Tracheal epithelial cell (primary cell): ENCODE data around the gene HDAC8. TPM values are rescaled to one million over a fixed set of nuclear protein-coding genes. Genes with fewer than 3 reads are reported as not detected.

Experiments
- total RNA-seq: library from RNA; depleted of rRNA; stranded (reverse); fragments of >200 nt; gene quantifications from 2 replicates; pipeline ENCODE4 v1.2.1, GENCODE V29; 2014

The HDAC8 gene
- 17.1 and 19.3 TPM in 2 replicates for total RNA-seq

GRCh38 chrX:72572248-72573157 is at the start of gene HDAC8:
HDAC8 (minus strand) TSS chrX:72572843; CDS start chrX:72572761, 82 bp downstream.

DNA sequence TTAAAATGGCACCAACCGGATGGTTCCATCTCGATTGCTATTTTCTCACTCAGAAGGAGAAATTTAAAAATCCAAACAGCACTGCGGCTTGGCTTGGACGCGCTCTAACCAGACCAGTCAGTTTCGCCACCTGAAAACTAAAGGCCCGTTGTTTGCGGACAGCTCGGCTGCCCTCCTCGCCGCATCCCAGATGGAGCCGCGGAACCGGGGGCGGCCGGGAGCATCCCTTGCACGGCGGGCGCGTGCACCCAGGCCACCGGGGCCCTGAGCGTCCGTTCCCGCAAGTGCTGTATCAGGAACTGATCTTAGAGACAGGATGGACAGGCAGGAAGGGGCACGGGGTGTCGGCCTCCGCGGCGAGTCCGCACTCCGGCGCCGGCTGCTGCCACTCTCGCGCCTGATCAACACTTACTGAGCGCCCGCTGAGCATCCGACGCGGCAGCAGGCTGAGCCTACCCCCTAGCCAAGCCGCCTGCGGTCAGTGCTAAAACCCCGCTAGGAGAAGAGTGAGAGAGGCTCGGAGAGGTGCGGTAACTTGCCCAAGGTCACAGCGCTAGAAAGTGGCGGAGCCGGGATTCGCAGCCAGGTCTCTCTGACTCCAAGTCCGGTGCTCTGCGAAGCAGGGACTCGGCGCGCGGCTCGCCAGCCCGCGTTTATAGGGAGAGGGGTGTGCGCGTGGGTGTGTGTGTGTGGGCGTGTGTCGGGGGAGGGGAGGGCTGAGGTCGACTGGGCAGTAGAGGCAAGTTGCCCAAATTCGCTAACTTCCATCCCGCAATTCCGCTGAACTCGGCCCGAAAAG is 267.2 kb downstream of the HDAC8 start, which contains the start of gene CITED1:
CITED1 (minus strand) TSS at position 629 of the 799 bp plus-strand sequence. CDS start 3,045 bp downstream, outside the sequence.

Other genes with a start within 250 kb of the HDAC8 start
- gene PHKA1, start 141.5 kb upstream of the HDAC8 start, total RNA-seq: 12.8 and 14.9 TPM in 2 replicates
- gene DMRTC1B, start 204.0 kb upstream of the HDAC8 start, total RNA-seq: not detected in 2 replicates
- not detected in 2 replicates for gene FAM236B, start 209.8 kb upstream of the HDAC8 start, total RNA-seq
- gene FAM236D, start 235.4 kb upstream of the HDAC8 start, total RNA-seq: not detected in 2 replicates